ENCODE results near the gene FYN.
A peak's percentile ranks its signal among the peaks of the same experiment; 100 is the strongest.

The FYN gene

GRCh38 chr6:111674413-111674812 lies 198.8 kb downstream of the FYN start:
- Mint-ChIP-seq H3K27me3 (ENCODE audit: low read depth) (no peaks in the 10 kb centered on the region), H3K4me3 (no peak overlapping the region), H3K36me3 (ENCODE audit: low read depth) (peaks cover 53% of the 10 kb centered on the region), H3K27ac (peak overlapping the region; percentile 63 to 88 (median 86)), H3K9me3 (no peaks in the 10 kb centered on the region), H3K4me1 (peaks cover 53% of the 10 kb centered on the region)
- TF ChIP-seq, protein P1, sequence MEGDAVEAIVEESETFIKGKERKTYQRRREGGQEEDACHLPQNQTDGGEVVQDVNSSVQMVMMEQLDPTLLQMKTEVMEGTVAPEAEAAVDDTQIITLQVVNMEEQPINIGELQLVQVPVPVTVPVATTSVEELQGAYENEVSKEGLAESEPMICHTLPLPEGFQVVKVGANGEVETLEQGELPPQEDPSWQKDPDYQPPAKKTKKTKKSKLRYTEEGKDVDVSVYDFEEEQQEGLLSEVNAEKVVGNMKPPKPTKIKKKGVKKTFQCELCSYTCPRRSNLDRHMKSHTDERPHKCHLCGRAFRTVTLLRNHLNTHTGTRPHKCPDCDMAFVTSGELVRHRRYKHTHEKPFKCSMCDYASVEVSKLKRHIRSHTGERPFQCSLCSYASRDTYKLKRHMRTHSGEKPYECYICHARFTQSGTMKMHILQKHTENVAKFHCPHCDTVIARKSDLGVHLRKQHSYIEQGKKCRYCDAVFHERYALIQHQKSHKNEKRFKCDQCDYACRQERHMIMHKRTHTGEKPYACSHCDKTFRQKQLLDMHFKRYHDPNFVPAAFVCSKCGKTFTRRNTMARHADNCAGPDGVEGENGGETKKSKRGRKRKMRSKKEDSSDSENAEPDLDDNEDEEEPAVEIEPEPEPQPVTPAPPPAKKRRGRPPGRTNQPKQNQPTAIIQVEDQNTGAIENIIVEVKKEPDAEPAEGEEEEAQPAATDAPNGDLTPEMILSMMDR (IDR thresholded peaks at IDR 0.05; ENCODE audit: unreplicated experiment in 3 of 3), result no peak

GRCh38 chr6:111673937-111674336 lies 199.3 kb downstream of the FYN start:
- Mint-ChIP-seq H3K4me3 (no peak overlapping the region), H3K9me3 (no peaks in the 10 kb centered on the region), H3K4me1 (peaks cover 51% of the 10 kb centered on the region), H3K27me3 (ENCODE audit: low read depth) (no peaks in the 10 kb centered on the region), H3K27ac (peak overlapping the region; percentile 63 to 88 (median 86)), H3K36me3 (ENCODE audit: low read depth) (peaks cover 51% of the 10 kb centered on the region)
- TF ChIP-seq, protein P1 (IDR thresholded peaks at IDR 0.05; ENCODE audit: unreplicated experiment in 3 of 3), result no peak

DNA sequence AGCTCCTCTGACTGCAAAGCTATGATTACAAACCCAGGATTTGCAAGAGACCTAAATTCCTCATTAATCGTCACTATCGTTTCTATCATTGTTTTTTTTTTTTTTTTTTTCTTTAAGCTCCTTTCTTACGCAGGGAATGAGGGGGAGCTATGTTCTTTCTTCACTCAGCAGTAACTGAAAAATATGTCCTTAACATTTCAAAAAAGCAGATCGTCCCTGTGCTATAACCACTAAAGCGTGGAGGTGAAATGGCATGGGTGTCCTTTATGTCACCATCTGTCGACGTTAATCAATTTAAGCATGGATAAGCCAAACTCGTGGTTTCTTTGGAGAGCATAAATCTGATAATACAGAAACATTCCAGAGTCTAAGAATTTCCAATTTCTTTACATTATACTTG lies 199.7 kb downstream of the FYN start:
- no peaks in the 10 kb centered on the region for H3K9me3 Mint-ChIP-seq
- H3K36me3 Mint-ChIP-seq (ENCODE audit: low read depth), result peaks cover 49% of the 10 kb centered on the region
- peaks cover 50% of the 10 kb centered on the region for H3K4me1 Mint-ChIP-seq
- peak overlapping the region; percentile 63 to 88 (median 86) for H3K27ac Mint-ChIP-seq
- TF ChIP-seq, protein P1 (IDR thresholded peaks at IDR 0.05; ENCODE audit: unreplicated experiment in 3 of 3), result no peak
- H3K4me3 Mint-ChIP-seq, result peak overlapping the region in 2 of 3 experiments; percentile 5 to 14
- no peaks in the 10 kb centered on the region for H3K27me3 Mint-ChIP-seq (ENCODE audit: low read depth)

- Mint-ChIP-seq H3K4me1 (peaks cover 56% of the 10 kb centered on the region), H3K9me3 (no peaks in the 10 kb centered on the region), H3K27ac (peak overlapping the region; percentile 63 to 88 (median 86)), H3K27me3 (ENCODE audit: low read depth) (no peaks in the 10 kb centered on the region), H3K36me3 (ENCODE audit: low read depth) (peaks cover 56% of the 10 kb centered on the region), H3K4me3 (peak overlapping the region; percentile 5 to 19 (median 14))
- TF ChIP-seq, protein P1 (IDR thresholded peaks at IDR 0.05; ENCODE audit: unreplicated experiment in 3 of 3), result no peak
These were observed 200.3 kb downstream of the FYN start for GRCh38 chr6:111672761-111673450.

DNA sequence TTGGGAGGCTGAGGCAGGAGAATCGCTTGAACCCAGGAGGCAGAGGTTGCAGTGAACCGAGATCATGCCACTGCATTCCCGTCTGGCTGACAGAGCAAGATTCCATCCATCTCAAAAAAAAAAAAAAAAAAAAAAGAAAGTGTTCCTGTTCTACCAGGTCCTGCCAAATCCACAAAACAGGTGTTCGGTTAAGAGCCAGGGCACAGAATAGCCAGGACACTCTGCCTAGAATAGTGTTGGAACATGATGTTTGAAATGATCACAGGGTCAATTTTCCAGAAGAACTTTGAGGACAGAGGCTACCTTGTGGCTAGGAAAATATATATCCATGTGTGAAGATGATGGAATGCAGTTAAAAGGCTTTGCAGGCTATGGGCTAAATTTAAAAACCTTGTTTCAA lies 203.9 kb downstream of the FYN start:
- Mint-ChIP-seq H3K27me3 (ENCODE audit: low read depth) (no peaks in the 10 kb centered on the region), H3K4me3 (no peak overlapping the region)
- TF ChIP-seq, protein P1 (IDR thresholded peaks at IDR 0.05; ENCODE audit: unreplicated experiment in 3 of 3), result no peak

GRCh38 chr6:111668410-111668809 lies 204.8 kb downstream of the FYN start:
- Mint-ChIP-seq H3K9me3 (no peaks in the 10 kb centered on the region), H3K36me3 (ENCODE audit: low read depth) (peaks cover 51% of the 10 kb centered on the region), H3K4me3 (no peak overlapping the region), H3K4me1 (peaks cover 61% of the 10 kb centered on the region), H3K27me3 (ENCODE audit: low read depth) (no peaks in the 10 kb centered on the region), H3K27ac (peak overlapping the region; percentile 85 to 92 (median 88))
- TF ChIP-seq, protein P1 (IDR thresholded peaks at IDR 0.05; ENCODE audit: unreplicated experiment in 3 of 3), result peak; percentile 31 to 42 (median 34)

More for the DNA sequence above, 203.9 kb downstream of the FYN start:
- H3K36me3 Mint-ChIP-seq (ENCODE audit: low read depth), result peaks cover 53% of the 10 kb centered on the region
- H3K4me1 Mint-ChIP-seq, result peaks cover 61% of the 10 kb centered on the region
- H3K27ac Mint-ChIP-seq, result peak overlapping the region in 2 of 3 experiments; percentile 49
- no peaks in the 10 kb centered on the region for H3K9me3 Mint-ChIP-seq

Measured in nephron (organoid).